Epidermal melanocyte (primary cell): Measurements from ENCODE around the gene KCNMA1.

Experiments
- DNase-seq: peaks from one replicate; pipeline ENCODE4 v3.0.0; 2011; ENCODE audit warnings: low spot score; ENCODE audit not compliant: insufficient read length

KCNMA1 gene

GRCh38 chr10:77029777-77030717, 607.6 kb downstream of the KCNMA1 start:
- no peak for DNase-seq

- DNase-seq: no peak
Measured at GRCh38 chr10:77028042-77028441, 609.6 kb downstream of the KCNMA1 start.

- DNase-seq: no peak
Measured at GRCh38 chr10:77027576-77027975, 610.0 kb downstream of the KCNMA1 start.

- no peak for DNase-seq
Measured at GRCh38 chr10:77027141-77027540, 610.5 kb downstream of the KCNMA1 start.

- no peak for DNase-seq
Measured at GRCh38 chr10:77026148-77026547, 611.5 kb downstream of the KCNMA1 start.

GRCh38 chr10:77024461-77024860, 613.1 kb downstream of the KCNMA1 start:
- DNase-seq: no peak

- DNase-seq: no peak
Measured at GRCh38 chr10:77023396-77023795, 614.2 kb downstream of the KCNMA1 start.

GRCh38 chr10:77022671-77023070, 614.9 kb downstream of the KCNMA1 start:
- DNase-seq: no peak

- DNase-seq: no peak
Measured at GRCh38 chr10:77021966-77022490, 615.6 kb downstream of the KCNMA1 start.

- no peak for DNase-seq
Measured at GRCh38 chr10:77020426-77021040, 617.1 kb downstream of the KCNMA1 start.

GRCh38 chr10:77016855-77017254, 620.8 kb downstream of the KCNMA1 start:
- DNase-seq: no peak

GRCh38 chr10:77016278-77016815, 621.3 kb downstream of the KCNMA1 start:
- DNase-seq: no peak

- no peak for DNase-seq
Measured at GRCh38 chr10:77015360-77015759, 622.2 kb downstream of the KCNMA1 start.

GRCh38 chr10:77012812-77013500, 624.7 kb downstream of the KCNMA1 start:
- no peak for DNase-seq

- DNase-seq: no peak
Measured at GRCh38 chr10:77011874-77012811, 625.5 kb downstream of the KCNMA1 start.

- no peak for DNase-seq
Measured at GRCh38 chr10:77010430-77010829, 627.2 kb downstream of the KCNMA1 start.

- no peak for DNase-seq
Measured at GRCh38 chr10:77007834-77008233, 629.8 kb downstream of the KCNMA1 start.

GRCh38 chr10:77006836-77007511, 630.6 kb downstream of the KCNMA1 start:
- no peak for DNase-seq

GRCh38 chr10:77005871-77006270, 631.7 kb downstream of the KCNMA1 start:
- no peak for DNase-seq
